HepG2 (cell line): ENCODE measurements around the gene THRA. TPM values are rescaled to one million over a fixed set of nuclear protein-coding genes. Genes with fewer than 3 reads are reported as not detected.
A peak's percentile ranks its signal among the peaks of the same experiment; 100 is the strongest.

Experiments used
- ARID4A ChIP-seq: sonication (generic); formaldehyde crosslinking; IDR thresholded peaks from 2 replicates; pipeline ENCODE4 v1.5.0; 2020; ENCODE audit warnings: mild to moderate bottlenecking, missing genetic modification reagents, borderline replicate concordance
- KDM5A ChIP-seq: fragments of 200-600 bp; sonication (generic); IDR thresholded peaks from 2 replicates; pipeline ENCODE4 v1.7.0; 2018; ENCODE audit warnings: antibody characterized with exemption, mild to moderate bottlenecking, low read length, borderline replicate concordance
- KLF16 ChIP-seq, 2 experiments: sonication (generic) in 1 of 2; formaldehyde crosslinking in 1 of 2; IDR thresholded peaks; 2 replicates each; pipeline versions ENCODE4 v1.6.1 to v1.8.0; 2016 to 2023; ENCODE audit warnings: missing genetic modification reagents in 2 of 2, missing compliant biosample characterization in 1 of 2
- NCOA5 ChIP-seq: sonication (generic); formaldehyde crosslinking; IDR thresholded peaks from 2 replicates; pipeline ENCODE4 v1.4.0; 2020; ENCODE audit warnings: missing genetic modification reagents
- NR1H2 ChIP-seq: sonication (generic); formaldehyde crosslinking; IDR thresholded peaks from 2 replicates; pipeline ENCODE4 v1.8.1; 2022; ENCODE audit warnings: low read depth, missing genetic modification reagents, borderline replicate concordance
- SPEN ChIP-seq: sonication (generic); formaldehyde crosslinking; IDR thresholded peaks from 2 replicates; pipeline ENCODE4 v1.5.1; 2020; ENCODE audit warnings: low read depth, mild to moderate bottlenecking, missing genetic modification reagents
- ZBTB20 ChIP-seq: sonication (generic); formaldehyde crosslinking; IDR thresholded peaks from 2 replicates; pipeline ENCODE4 v1.8.1; 2023; ENCODE audit warnings: missing genetic modification reagents, low read depth, mild to moderate bottlenecking, borderline replicate concordance
- ZC3H13 ChIP-seq: sonication (generic); formaldehyde crosslinking; IDR thresholded peaks from 2 replicates; pipeline ENCODE4 v1.8.1; 2023; ENCODE audit warnings: mild to moderate bottlenecking, missing genetic modification reagents, moderate library complexity
- ZFY ChIP-seq: sonication (generic); formaldehyde crosslinking; IDR thresholded peaks from 2 replicates; pipeline ENCODE4 v1.4.0; 2020; ENCODE audit warnings: missing genetic modification reagents
- ZNF274 ChIP-seq: sonication (generic); formaldehyde crosslinking; IDR thresholded peaks from 2 replicates; pipeline ENCODE4 v1.5.1; 2020; ENCODE audit warnings: mild to moderate bottlenecking, missing genetic modification reagents
- ZNF33A ChIP-seq: sonication (generic); formaldehyde crosslinking; IDR thresholded peaks from 2 replicates; pipeline ENCODE4 v1.5.1; 2020; ENCODE audit warnings: missing genetic modification reagents, mild to moderate bottlenecking, moderate library complexity, borderline replicate concordance
- ZNF431 ChIP-seq: sonication (generic); formaldehyde crosslinking; IDR thresholded peaks from 2 replicates; pipeline ENCODE4 v1.9.0; 2022; ENCODE audit warnings: missing genetic modification reagents, low read depth, mild to moderate bottlenecking, borderline replicate concordance
- ZNF576 ChIP-seq: sonication (generic); formaldehyde crosslinking; IDR thresholded peaks from 2 replicates; pipeline ENCODE4 v1.4.0; 2020; ENCODE audit warnings: mild to moderate bottlenecking, missing genetic modification reagents
- ZNF766 ChIP-seq: sonication (generic); formaldehyde crosslinking; IDR thresholded peaks from 2 replicates; pipeline ENCODE4 v1.5.0; 2020; ENCODE audit warnings: missing genetic modification reagents, borderline replicate concordance
- polyA plus RNA-seq, 8 experiments: library from polyadenylated mRNA; depleted of rRNA in 3 of 8; stranded (reverse) in 7 of 8; unstranded in 1 of 8; fragments of >200 nt; fragmentation: Illumina TruSeq in 4 of 8; extraction: Trizol in 4 of 8; gene quantifications; 2 replicates each; pipeline versions ENCODE4 v1.2.1 to v1.2.3, GENCODE V29; 2011 to 2016; ENCODE audit warnings: low read depth in 4 of 8, missing spikeins in 1 of 8, mixed read lengths in 1 of 8; ENCODE audit not compliant: insufficient read depth in 1 of 8
- total RNA-seq, 5 experiments: library from RNA; depleted of rRNA; stranded (reverse); fragments of >200 nt; fragmentation: Illumina TruSeq; extraction: Trizol; gene quantifications; 2 replicates each; pipeline ENCODE4 v1.2.3, GENCODE V29; 2016; ENCODE audit warnings: low read depth in 1 of 5
- TF ChIP-seq, protein P1 (sequence below): sonication (generic); formaldehyde crosslinking; IDR thresholded peaks from 2 replicates; pipeline ENCODE4 v1.5.0; 2020; ENCODE audit warnings: missing genetic modification reagents
- TF ChIP-seq, protein P2 (sequence below): sonication (generic); formaldehyde crosslinking; IDR thresholded peaks from 2 replicates; pipeline ENCODE4 v1.8.1; 2023; ENCODE audit warnings: mild to moderate bottlenecking, missing genetic modification reagents

THRA gene
- total and polyA plus RNA-seq, 2 of the 13 experiments (the other 11 are each of a cell fraction or from before 2014, with no cell fraction given), result 8.0 to 9.9 TPM

GRCh38 chr17:40098846-40099618 lies 36.3 kb downstream of the THRA start (continued):
- TF ChIP-seq, protein P1, sequence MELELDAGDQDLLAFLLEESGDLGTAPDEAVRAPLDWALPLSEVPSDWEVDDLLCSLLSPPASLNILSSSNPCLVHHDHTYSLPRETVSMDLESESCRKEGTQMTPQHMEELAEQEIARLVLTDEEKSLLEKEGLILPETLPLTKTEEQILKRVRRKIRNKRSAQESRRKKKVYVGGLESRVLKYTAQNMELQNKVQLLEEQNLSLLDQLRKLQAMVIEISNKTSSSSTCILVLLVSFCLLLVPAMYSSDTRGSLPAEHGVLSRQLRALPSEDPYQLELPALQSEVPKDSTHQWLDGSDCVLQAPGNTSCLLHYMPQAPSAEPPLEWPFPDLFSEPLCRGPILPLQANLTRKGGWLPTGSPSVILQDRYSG, result peak; percentile 85
- TF ChIP-seq ZNF766 (CRISPR knock-in tag) (peak; percentile 88), NCOA5 (CRISPR knock-in tag) (no peak), KDM5A (peak; percentile 16; the same call in 1 of the 2 replicates), ZNF576 (CRISPR knock-in tag) (no peak), ARID4A (CRISPR knock-in tag) (peak; percentile 100), KLF16 (CRISPR knock-in tag; IDR thresholded peaks at IDR 0.05) (peak; percentile 89 to 100), NR1H2 (CRISPR knock-in tag) (peak; percentile 83; the same call in 1 of the 2 replicates), ZC3H13 (CRISPR knock-in tag) (peak; percentile 97), SPEN (peak; percentile 98; the same call in 1 of the 2 replicates), ZBTB20 (CRISPR knock-in tag) (peak; percentile 97), ZFY (peak; percentile 82), ZNF274 (peak; percentile 95), ZNF431 (peak; percentile 96; the same call in 1 of the 2 replicates), ZNF33A (0 out of 2 replicates have a peak, but pooled peaks have one; percentile 46)
- TF ChIP-seq, protein P2, sequence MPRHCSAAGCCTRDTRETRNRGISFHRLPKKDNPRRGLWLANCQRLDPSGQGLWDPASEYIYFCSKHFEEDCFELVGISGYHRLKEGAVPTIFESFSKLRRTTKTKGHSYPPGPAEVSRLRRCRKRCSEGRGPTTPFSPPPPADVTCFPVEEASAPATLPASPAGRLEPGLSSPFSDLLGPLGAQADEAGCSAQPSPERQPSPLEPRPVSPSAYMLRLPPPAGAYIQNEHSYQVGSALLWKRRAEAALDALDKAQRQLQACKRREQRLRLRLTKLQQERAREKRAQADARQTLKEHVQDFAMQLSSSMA (CRISPR knock-in tag), result no peak; the same call in 1 of the 2 replicates
